GM12891 (cell line): Measurements from ENCODE around the gene NTSR2.

ENCODE experiments used
- DNase-seq: peaks from one replicate; pipeline ENCODE4 v3.0.0; 2011; ENCODE audit warnings: low spot score; ENCODE audit not compliant: insufficient read length
- FAIRE-seq: peaks from 2 replicates; lab custom pipeline; 2011; peaks lifted over from hg19 to GRCh38; lab: Jason Lieb, UNC
- PAX5 ChIP-seq: IDR thresholded peaks from 2 replicates; pipeline ENCODE4 v1.6.1; 2011; ENCODE audit warnings: low read length, moderate library complexity, mild to moderate bottlenecking; ENCODE audit not compliant: insufficient read depth, severe bottlenecking
- POLR2A ChIP-seq: IDR thresholded peaks from 2 replicates; pipeline ENCODE4 v1.6.1; 2011; ENCODE audit warnings: low read depth, low read length, control low read depth
- POLR2AphosphoS5 ChIP-seq: IDR thresholded peaks from 2 replicates; pipeline ENCODE4 v1.6.1; 2011; ENCODE audit warnings: low read depth, low read length, control low read depth
- POU2F2 ChIP-seq: IDR thresholded peaks from 2 replicates; pipeline ENCODE4 v1.6.1; 2011; ENCODE audit warnings: low read depth, mild to moderate bottlenecking, control low read depth, low read length, moderate library complexity
- SPI1 ChIP-seq: IDR thresholded peaks from 2 replicates; pipeline ENCODE4 v1.6.1; 2011; ENCODE audit warnings: low read depth, low read length, control low read depth
- TAF1 ChIP-seq: IDR thresholded peaks from 2 replicates; pipeline ENCODE4 v1.6.1; 2011; ENCODE audit warnings: low read depth, low read length, control low read depth

Gene NTSR2

GRCh38 chr2:11701206-11701605 lies 31.2 kb upstream of the NTSR2 start:
- no peak for DNase-seq
- no peak for TF ChIP-seq PAX5
- no peak for TF ChIP-seq POLR2AphosphoS5
- no peak for TF ChIP-seq TAF1
- no peak for TF ChIP-seq SPI1
- TF ChIP-seq POU2F2, result no peak
- no peak for TF ChIP-seq POLR2A
- no peak for FAIRE-seq

DNA sequence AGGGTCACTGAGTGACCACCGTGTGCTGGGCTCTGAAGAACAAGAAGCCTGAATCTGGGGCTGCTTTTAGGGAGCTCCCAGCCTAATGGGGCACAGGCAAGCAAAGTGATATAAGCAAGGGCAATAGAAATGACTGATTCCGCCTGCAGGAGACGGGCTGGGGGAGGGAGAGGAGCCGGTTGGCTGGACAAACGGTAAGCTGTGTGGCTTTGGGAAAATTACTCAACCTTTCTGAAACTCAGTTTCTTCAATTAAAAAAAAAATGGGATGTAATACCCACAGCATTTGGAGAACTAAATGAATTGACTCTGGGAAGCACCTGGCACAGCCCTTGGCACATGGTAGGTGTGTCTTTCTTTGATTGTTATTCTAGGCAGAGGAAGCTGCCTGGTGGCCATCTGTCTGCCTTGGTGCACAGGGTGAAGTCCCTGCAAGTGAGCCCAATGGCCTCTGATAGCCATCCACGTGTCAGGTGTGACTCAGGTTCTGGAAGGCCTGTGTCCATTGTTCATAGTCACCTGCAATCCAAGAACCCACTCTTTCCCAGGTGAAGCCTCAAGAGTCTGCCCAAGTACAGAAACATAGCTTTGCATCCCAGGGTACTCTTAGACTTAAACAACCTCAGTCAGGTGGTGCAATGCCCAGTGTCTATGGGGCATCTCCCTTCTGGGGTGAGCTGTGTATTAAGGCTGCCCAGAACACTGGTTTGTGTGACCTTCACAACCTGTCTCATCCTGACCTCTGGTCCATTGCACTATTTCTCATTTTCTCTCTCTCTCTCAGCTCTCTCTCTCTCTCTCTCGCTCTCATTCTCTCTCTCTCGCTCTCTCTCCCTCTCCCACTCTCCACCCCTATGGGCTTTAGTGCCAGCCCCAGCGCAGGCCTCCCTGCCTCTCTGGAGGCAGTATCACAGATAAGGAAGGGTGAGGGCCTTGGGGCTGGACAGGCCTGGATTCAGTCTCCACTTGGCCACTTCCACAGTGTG lies 30.0 kb upstream of the NTSR2 start:
- FAIRE-seq, result no peak

GRCh38 chr2:11698009-11698922 lies 28.3 kb upstream of the NTSR2 start:
- DNase-seq (no peak), FAIRE-seq (no peak)
- TF ChIP-seq PAX5, result no peak
- no peak for TF ChIP-seq POLR2A
- TF ChIP-seq TAF1, result no peak

More for the DNA sequence above, 30.0 kb upstream of the NTSR2 start:
- DNase-seq, result no peak
- no peak for TF ChIP-seq POU2F2
- no peak for TF ChIP-seq TAF1
- TF ChIP-seq POLR2AphosphoS5, result no peak
- TF ChIP-seq POLR2A, result no peak
- no peak for TF ChIP-seq PAX5

DNA sequence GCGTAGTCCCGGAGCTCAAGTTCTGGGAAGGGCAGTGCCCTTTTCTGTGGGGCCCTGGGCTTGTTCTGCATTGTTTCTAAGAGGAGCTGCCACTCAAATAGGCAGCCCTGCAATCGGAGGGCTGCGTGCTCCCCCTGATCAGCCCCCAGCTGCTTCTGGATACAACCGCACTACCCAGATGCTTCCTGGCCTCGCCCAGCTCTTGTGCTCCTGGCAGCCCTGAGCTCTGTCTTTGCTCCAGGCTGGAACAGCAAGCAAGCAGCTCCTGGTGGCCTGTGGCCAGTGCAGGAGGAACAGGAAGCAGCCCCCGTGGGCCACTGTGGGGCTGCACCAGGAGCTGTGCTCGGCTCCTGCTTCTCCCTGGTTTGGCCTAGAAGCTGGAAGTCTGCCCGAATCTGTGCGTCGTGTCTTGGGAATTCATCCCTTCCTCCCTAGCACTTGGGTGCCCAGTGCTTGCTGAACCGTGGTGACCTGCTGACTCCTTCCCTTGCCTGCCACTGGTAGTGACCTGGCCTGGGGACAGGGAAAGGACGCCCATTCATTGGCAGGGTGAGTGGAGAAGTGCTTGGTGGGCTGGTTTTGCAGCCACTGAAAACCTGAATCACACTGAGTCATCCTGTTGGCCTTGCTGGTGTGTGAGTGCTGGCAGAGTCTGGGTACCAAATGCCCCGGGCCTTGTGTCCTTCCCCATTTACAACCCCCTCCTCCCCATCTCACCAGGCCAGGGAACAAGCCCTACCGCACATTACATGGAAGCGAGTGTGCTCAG lies 27.3 kb upstream of the NTSR2 start:
- DNase-seq, result no peak
- no peak for FAIRE-seq
- no peak for TF ChIP-seq POLR2AphosphoS5
- no peak for TF ChIP-seq POLR2A
- TF ChIP-seq SPI1, result no peak
- TF ChIP-seq PAX5, result no peak
- TF ChIP-seq TAF1, result no peak
- TF ChIP-seq POU2F2, result no peak

DNA sequence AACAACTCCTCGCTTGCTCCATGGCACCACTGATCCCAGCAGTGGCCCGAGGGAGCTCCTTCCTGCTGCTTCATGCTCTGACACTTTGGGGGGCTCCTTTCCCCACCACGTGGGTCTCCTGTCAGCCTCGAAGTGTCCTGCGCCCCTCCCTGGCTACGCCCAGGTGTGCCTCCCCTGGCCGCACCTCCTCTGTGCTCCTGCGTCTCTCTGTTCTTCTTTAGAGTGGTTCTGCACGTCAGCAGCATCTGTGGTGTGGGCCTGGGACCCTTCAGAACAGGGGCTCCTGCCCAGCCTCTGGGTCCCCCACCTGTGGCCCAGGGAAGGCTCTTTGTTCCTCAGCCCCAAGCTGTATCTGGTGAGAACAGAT lies 26.7 kb upstream of the NTSR2 start:
- FAIRE-seq (no peak), DNase-seq (no peak)
- TF ChIP-seq TAF1 (no peak), POU2F2 (no peak), SPI1 (no peak), POLR2AphosphoS5 (no peak), POLR2A (no peak), PAX5 (no peak)

DNA sequence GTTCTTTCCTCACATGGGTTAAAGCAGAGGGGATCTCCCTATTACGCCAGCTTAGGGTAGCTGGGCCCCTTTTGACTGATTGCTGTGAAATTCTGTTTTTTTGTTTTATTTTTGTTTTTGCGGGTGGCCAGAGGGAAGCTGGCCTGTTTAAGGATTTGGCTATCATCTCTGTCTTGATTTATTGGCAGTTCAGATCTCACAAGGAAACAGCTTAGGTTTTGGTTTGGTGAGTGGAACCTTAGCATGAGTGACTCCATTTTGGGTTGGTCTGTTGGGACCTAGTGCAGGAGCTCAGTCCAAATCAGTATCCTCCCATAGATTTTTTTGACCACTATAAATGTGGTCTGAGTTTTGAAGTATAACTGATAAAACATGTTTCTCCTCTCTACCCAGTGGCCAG lies 25.6 kb upstream of the NTSR2 start:
- TF ChIP-seq POLR2AphosphoS5 (no peak), SPI1 (no peak), PAX5 (no peak), POLR2A (no peak), TAF1 (no peak), POU2F2 (no peak)
- DNase-seq (no peak), FAIRE-seq (no peak)

- DNase-seq (no peak), FAIRE-seq (no peak)
- TF ChIP-seq SPI1, result no peak
- no peak for TF ChIP-seq TAF1
Measured at GRCh38 chr2:11692966-11693521, 23.0 kb upstream of the NTSR2 start.

- FAIRE-seq, result no peak
- DNase-seq, result no peak
- no peak for TF ChIP-seq POLR2A
- TF ChIP-seq POLR2AphosphoS5, result no peak
- TF ChIP-seq POU2F2, result no peak
- TF ChIP-seq SPI1, result no peak
- TF ChIP-seq PAX5, result no peak
- no peak for TF ChIP-seq TAF1
Measured at GRCh38 chr2:11691076-11691660, 21.2 kb upstream of the NTSR2 start.
